ENCODE measurements around the gene STRA6.

DNA sequence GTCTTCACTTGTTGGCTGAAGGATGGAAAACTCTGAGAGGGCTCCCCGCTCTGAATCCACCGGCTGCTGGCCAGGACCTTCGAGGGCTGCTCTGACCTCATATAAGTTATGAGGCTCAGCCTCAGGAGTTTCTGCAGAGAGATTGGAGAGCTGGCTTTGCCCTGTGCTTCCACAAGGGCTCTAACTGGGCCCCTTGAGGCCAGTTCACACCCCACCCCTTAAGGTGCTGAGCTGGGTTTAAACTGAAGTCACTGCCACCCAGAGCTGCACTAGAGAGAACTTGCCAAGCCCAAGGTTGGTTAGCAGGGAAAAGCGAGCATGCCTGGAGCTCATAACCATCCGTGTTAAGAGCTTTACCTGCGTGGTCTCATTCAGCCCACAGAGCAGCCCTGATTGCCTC lies 30.8 kb upstream of the STRA6 start:
- TF ChIP-seq, protein P1, sequence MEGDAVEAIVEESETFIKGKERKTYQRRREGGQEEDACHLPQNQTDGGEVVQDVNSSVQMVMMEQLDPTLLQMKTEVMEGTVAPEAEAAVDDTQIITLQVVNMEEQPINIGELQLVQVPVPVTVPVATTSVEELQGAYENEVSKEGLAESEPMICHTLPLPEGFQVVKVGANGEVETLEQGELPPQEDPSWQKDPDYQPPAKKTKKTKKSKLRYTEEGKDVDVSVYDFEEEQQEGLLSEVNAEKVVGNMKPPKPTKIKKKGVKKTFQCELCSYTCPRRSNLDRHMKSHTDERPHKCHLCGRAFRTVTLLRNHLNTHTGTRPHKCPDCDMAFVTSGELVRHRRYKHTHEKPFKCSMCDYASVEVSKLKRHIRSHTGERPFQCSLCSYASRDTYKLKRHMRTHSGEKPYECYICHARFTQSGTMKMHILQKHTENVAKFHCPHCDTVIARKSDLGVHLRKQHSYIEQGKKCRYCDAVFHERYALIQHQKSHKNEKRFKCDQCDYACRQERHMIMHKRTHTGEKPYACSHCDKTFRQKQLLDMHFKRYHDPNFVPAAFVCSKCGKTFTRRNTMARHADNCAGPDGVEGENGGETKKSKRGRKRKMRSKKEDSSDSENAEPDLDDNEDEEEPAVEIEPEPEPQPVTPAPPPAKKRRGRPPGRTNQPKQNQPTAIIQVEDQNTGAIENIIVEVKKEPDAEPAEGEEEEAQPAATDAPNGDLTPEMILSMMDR (IDR thresholded peaks at IDR 0.05), result no peak
- no peak for TF ChIP-seq POLR2A (IDR thresholded peaks at IDR 0.05)

All from thyroid gland (tissue), 4 donors.